ENCODE results near the gene DOK3. TPM values are rescaled to one million over a fixed set of nuclear protein-coding genes. Genes with fewer than 3 reads are reported as not detected.

Gene DOK3
- total and polyA plus RNA-seq, 2 donors (not counting 3 experiments of a cell fraction or from before 2014, with no cell fraction given) = 4.8 to 5.3 TPM

DNA sequence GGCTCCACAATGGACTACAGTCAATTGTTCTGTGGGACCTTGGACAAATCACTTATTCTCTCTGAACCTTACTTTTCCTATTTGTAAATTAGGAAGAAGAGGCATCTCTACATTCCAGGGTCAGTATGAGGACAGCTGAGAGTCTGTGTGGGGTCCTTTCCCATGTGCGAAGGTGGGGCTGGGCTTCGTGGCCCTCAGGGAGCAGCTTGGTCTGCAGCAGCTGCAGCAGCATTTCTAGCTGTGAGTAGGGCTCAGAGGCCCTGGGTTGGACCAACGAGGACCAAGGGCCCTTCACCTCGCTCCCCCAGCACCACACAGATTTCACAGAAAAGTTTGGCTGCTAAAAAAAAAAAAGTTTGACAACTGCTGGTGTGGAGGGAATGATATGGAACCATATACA lies 16.6 kb upstream of the DOK3 start:
- no peak overlapping the region for H3K27ac ChIP-seq (ENCODE audit: insufficient read depth, low read depth, low read length)
- CTCF ChIA-PET = no interaction called here
- H3K36me3 ChIP-seq (ENCODE audit: control insufficient read depth in 2 of 2, extremely low read depth in 1 of 2, insufficient read depth in 2 of 2, low read length in 2 of 2) = peaks cover 15 to 66% of the 10 kb centered on the region in 2 experiments
- H3K27me3 ChIP-seq (ENCODE audit: control insufficient read depth in 2 of 2, insufficient read depth in 2 of 2, low read length in 2 of 2) = no peaks in the 10 kb centered on the region
- dilution Hi-C loops (cut with MboI; ENCODE audit: extremely low pct_ligation_motif_present, low sequenced_read_pairs) = no loop called here
- FAIRE-seq = peak; percentile 28
- no peaks in the 10 kb centered on the region for H4K20me1 ChIP-seq (replicated peaks; ENCODE audit: control insufficient read depth, extremely low read depth, insufficient read depth, low read length)
- no peak for DNase-seq (ENCODE audit: low read depth, low spot score)
- TF ChIP-seq EZH2 (IDR thresholded peaks at IDR 0.05; ENCODE audit: borderline replicate concordance, low read depth, low read length, severe bottlenecking) = no peak
- H3K9me1 ChIP-seq (replicated peaks; ENCODE audit: control insufficient read depth, extremely low read depth, insufficient read depth, low read length) = no peaks in the 10 kb centered on the region
- H3K4me1 ChIP-seq (ENCODE audit: control insufficient read depth, extremely low read depth, insufficient read depth, low read length) = no peaks in the 10 kb centered on the region
- no peak overlapping the region for H3K4me3 ChIP-seq (replicated peaks in 1 of 3; ENCODE audit: insufficient read depth in 1 of 3, low read depth in 1 of 3, low read length in 3 of 3)
- no peak overlapping the region for H3K9ac ChIP-seq (replicated peaks; ENCODE audit: extremely low read depth, insufficient read depth, low read length)
- H3K9me3 ChIP-seq (replicated peaks; ENCODE audit: control insufficient read depth, insufficient read depth, low read length) = no peaks in the 10 kb centered on the region
- no peak overlapping the region for H3K4me2 ChIP-seq (ENCODE audit: insufficient read depth, low read length)
- intact Hi-C loops (cut with micrococcal nuclease) = no loop called here
- H2AFZ ChIP-seq (ENCODE audit: low read depth, low read length) = no peak overlapping the region
- POLR2A ChIA-PET = no interaction called here
- no TSS peak for BruUV-seq (replicated peaks)
- no peaks in the 10 kb centered on the region for H3K79me2 ChIP-seq (ENCODE audit: control insufficient read depth, insufficient read depth, low read length)

GRCh38 chr5:177524941-177525655 lies 15.5 kb upstream of the DOK3 start:
- intact Hi-C loops (cut with micrococcal nuclease) (no loop called here), dilution Hi-C loops (cut with MboI; ENCODE audit: extremely low pct_ligation_motif_present, low sequenced_read_pairs) (no loop called here)
- TF ChIP-seq POLR2A (IDR thresholded peaks at IDR 0.05; ENCODE audit: low read depth, low read length) = no peak
- TF ChIP-seq EZH2 (IDR thresholded peaks at IDR 0.05; ENCODE audit: borderline replicate concordance, low read depth, low read length, severe bottlenecking) = no peak
- TF ChIP-seq CTCF (IDR thresholded peaks at IDR 0.05; ENCODE audit: extremely low read depth in 1 of 2, insufficient read depth in 1 of 2, low read depth in 1 of 2, low read length in 2 of 2) = no peak
- no peak for TF ChIP-seq MYC (IDR thresholded peaks at IDR 0.05; ENCODE audit: low read depth, low read length)
- no peak for TF ChIP-seq MAX (IDR thresholded peaks at IDR 0.05; ENCODE audit: insufficient read depth, insufficient read length)
- TF ChIP-seq FOS (IDR thresholded peaks at IDR 0.05; ENCODE audit: borderline replicate concordance, insufficient read depth, low read length) = no peak
- TF ChIP-seq GATA2 (IDR thresholded peaks at IDR 0.05; ENCODE audit: insufficient read depth, insufficient read length, low read depth, low read length) = no peak
- no peak for TF ChIP-seq POLR2AphosphoS5 (IDR thresholded peaks at IDR 0.05; ENCODE audit: insufficient read depth, low read depth, low read length)
- no peak for TF ChIP-seq JUN (IDR thresholded peaks at IDR 0.05; ENCODE audit: borderline replicate concordance, insufficient read depth, insufficient read length, low read depth)
- FAIRE-seq (no peak), DNase-seq (ENCODE audit: low read depth, low spot score) (no peak)
- BruUV-seq (replicated peaks) = no TSS peak
- no peak overlapping the region for H3K27ac ChIP-seq (ENCODE audit: insufficient read depth, low read depth, low read length)
- H3K9ac ChIP-seq (replicated peaks; ENCODE audit: extremely low read depth, insufficient read depth, low read length) = no peak overlapping the region
- no peak overlapping the region for H3K4me3 ChIP-seq (replicated peaks in 1 of 3; ENCODE audit: insufficient read depth in 1 of 3, low read depth in 1 of 3, low read length in 3 of 3)
- H4K20me1 ChIP-seq (replicated peaks; ENCODE audit: control insufficient read depth, extremely low read depth, insufficient read depth, low read length) = no peaks in the 10 kb centered on the region
- H3K79me2 ChIP-seq (ENCODE audit: control insufficient read depth, insufficient read depth, low read length) = no peaks in the 10 kb centered on the region
- peaks cover 6 to 63% of the 10 kb centered on the region in 2 experiments for H3K36me3 ChIP-seq (ENCODE audit: control insufficient read depth in 2 of 2, extremely low read depth in 1 of 2, insufficient read depth in 2 of 2, low read length in 2 of 2)
- no peaks in the 10 kb centered on the region for H3K4me1 ChIP-seq (ENCODE audit: control insufficient read depth, extremely low read depth, insufficient read depth, low read length)
- ChIA-PET CTCF (interaction anchor here (0.5 to 1.2 kb wide), 3 partner anchors 24 to 134 kb away, joined by 3 to 5 read pairs (median 3); no protein-coding TSS in a partner anchor), POLR2A (no interaction called here)
- H3K27me3 ChIP-seq (ENCODE audit: control insufficient read depth in 2 of 2, insufficient read depth in 2 of 2, low read length in 2 of 2) = no peaks in the 10 kb centered on the region
- no peak overlapping the region for H2AFZ ChIP-seq (ENCODE audit: low read depth, low read length)
- no peak overlapping the region for H3K4me2 ChIP-seq (ENCODE audit: insufficient read depth, low read length)
- H3K9me3 ChIP-seq (replicated peaks; ENCODE audit: control insufficient read depth, insufficient read depth, low read length) = no peaks in the 10 kb centered on the region
- no peaks in the 10 kb centered on the region for H3K9me1 ChIP-seq (replicated peaks; ENCODE audit: control insufficient read depth, extremely low read depth, insufficient read depth, low read length)
